Hematopoietic multipotent progenitor cell (in vitro differentiated cells): ENCODE measurements around the gene ZNF101. TPM values are rescaled to one million over a fixed set of nuclear protein-coding genes. Genes with fewer than 3 reads are reported as not detected.

Experiments
- DNase-seq, 3 donors: peaks; one replicate each; pipeline ENCODE4 v3.0.0-alpha.2; 2011 to 2015; ENCODE audit warnings: low read depth in 2 of 3, low spot score in 2 of 3
- small RNA-seq: library from RNA; depleted of rRNA; stranded (forward); fragments of <200 nt; gene quantifications from one replicate; pipeline ENCODE3, GENCODE V24; 2012
- total RNA-seq: library from RNA; depleted of rRNA; stranded (reverse); fragments of >200 nt; gene quantifications from one replicate; pipeline ENCODE4 v1.2.3, GENCODE V29; 2012

Gene ZNF101
- total RNA-seq, 1 donor = 8.3 TPM

DNA sequence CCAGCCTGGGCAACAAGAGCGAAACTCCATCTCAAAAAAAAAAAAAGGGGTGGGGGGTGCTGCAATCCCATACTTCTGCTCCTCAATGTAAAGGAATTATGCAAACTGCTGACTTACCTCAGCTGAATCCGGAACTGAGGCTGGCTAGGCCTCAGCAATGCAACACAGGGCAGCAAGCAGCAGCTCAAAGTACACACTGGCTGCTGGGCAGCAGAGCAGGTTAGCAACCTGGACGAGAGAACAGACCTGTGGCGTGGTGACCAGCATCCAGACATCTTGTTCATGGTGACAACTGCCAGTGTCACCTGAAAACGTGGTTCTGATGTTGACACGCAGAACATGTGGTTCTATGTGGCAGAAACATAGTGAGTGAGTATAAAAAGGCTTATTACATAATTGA lies 36.2 kb downstream of the ZNF101 start:
- DNase-seq = no peak

DNA sequence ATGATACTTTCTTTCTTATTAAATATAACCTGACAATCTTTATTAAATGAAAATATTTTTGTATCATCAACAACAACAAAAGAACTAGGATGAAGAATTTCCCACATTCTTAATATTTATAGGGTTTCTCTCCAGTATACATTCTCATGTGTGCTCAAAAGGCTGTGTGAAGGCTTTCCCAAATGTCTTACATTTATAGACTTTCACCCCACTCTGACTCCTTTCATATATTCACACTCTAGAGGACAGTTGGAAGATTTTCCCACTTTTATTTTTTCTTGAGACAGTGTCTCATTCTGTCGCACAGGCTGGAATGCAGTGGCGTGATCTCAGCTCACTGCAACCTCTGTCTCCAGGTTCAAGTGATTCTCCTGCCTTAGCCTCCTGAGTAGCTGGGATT lies 41.9 kb downstream of the ZNF101 start:
- DNase-seq = no peak

DNA sequence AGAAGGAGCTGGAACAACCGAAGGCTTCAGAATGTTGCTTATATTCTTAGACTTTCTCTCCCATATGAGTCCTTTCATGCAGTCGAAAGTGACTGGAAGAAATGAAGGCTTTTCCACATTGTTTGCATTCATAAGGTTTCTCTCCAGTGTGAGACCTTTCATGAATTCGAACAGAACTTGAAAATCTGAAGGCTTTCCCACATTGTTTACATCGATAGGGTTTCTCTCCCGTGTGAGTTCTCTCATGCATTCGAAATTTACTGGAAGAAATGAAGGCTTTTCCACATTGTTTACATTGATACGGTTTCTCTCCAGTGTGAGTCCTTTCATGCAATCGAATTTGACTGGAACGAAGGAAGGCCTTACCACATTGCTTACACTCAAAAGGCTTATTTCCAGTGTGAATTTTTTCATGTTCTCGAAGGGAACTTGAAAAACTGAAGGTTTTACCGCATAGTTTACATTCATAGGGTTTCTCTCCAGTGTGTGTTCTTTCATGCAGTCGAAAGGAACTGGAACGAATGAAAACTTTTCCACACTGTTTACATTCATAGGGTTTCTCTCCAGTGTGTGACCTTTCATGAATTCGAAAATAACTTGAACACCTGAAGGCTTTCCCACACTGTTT lies 42.8 kb downstream of the ZNF101 start:
- DNase-seq = no peak

DNA sequence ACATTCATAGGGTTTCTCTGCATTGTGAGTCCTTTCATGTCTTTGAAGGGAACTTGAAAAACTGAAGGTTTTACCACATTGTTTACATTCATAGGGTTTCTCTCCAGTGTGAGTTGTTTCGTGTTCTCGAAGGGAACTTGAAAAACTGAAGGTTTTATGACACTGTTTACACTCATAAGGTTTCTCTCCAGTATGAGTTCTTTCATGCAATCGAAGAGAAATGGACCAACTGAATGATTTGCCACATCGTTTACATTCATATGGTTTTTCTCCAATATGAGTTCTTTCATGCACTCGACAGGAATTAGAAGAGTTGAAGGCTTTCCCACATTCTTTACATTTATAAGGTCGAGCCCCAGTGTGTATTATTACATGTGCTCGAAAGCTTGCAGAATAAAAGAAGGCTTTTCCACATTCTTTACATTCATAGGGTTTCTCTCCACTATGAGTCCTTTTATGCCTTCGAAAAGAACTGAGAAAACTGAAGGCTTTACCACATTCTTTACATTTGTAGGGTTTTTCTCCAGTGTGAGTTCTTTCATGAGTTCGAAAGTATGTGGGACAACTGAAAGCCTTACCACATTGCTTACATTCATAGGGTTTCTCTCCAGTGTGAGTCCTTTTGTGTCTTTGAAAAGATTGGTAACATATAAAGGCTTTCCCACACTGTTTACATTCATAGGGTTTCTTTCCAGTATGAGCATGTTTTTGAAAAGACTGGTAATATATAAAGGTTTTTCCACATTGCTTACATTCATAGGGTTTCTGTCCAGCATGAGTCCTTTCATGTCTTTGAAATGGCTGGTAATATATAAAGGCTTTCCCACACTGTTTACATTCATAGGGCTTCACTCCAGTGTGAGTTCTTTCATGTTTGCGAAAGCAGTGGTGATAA lies 43.5 kb downstream of the ZNF101 start:
- DNase-seq = no peak

DNA sequence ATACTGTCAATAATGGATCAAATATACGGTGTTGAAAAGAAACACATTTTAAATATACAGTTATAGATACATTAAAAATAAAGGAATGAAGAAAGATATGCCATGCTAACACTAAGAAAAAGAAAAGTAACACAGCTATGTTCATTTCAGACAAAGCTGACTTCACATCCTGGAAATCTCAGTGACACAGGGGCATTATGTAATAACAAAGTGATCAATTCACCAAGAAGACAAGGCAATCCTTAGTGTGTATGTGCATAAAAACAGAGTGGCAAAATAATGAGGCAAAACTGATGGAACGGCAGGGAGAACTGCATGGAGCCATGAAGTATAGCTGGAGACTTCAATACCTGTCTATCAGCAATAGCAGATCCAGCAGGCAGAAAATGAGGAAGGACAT lies 51.2 kb downstream of the ZNF101 start:
- peak in 1 of 3 donors; percentile 33 for DNase-seq

DNA sequence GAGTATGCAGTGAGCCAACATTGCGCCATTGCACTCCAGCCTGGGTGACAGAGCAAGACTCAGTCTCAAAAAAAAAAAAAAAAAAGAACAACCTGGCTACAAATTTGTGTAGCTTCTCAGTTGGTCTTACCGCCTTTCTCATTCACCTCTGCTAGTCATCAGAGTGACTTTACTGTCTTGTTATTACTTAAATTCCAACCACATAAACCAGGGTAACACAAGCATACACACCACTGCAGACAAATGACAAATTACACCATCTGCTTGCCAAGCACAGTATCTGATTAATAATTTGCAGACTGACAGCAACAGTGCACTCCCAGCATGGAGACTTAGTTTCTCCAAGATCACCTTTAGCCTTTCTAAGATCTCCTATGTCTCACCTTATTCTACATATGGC lies 53.3 kb downstream of the ZNF101 start:
- DNase-seq = no peak

DNA sequence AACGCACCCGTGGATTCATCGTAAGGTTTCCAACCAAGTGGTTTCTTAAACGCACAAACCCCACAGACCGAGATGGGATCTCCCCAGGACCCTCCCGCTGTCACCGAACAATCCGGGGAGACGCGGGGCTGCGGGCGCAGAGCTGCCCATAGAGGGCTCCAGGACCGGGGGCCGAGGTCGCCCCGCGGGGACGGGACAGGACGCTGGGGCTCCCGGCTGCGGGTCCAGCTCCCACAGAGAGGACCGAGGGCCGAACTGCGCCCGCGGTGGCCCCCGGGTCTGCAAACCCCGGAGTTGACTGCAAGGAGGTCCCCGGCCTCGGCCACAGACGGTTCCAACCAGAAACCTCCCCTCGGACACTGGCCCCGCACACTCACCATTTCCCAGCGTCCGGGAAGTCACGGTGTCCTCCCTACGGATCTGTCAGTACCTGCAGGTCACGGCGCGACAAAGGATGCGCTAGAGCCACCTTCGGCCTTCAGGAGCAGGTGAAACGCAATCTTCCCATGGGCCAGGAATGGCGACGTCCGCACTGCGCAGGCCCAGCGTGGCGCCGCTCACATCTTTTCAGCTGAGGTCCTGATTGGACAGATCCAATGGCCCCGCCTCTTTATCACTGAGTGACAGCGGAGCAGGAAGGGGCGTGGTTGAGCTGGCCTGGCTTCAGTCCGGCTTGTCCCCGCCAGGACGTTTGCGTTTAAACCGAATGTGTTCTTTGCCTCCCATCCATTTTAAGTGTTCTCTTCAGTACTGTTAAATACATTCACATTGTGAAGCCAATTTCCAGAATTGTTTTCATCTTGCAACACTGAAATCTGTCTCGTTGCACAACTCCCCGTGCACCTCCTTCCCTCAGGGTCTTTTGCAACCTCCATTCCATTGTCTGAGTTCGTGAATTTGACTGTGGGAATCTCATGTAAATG lies 64.2 kb downstream of the ZNF101 start, which contains the start of gene ZNF14:
ZNF14 (minus strand) TSS at position 534 of the 923 bp plus-strand sequence; CDS start at position 380, 154 bp downstream.
- DNase-seq = peak; percentile 67 to 97 (median 92)

Small RNA genes within 50 kb of the gene (small RNA-seq; reads per million reads assigned to genes)
- gene AC011458.2 = not detected

Other genes starting within 250 kb of the ZNF101 start
- gene TSSK6, start 153.3 kb upstream of the ZNF101 start, total RNA-seq = 5.4 TPM
- 203 TPM for gene NDUFA13, start 152.6 kb upstream of the ZNF101 start, total RNA-seq
- gene YJEFN3, start 139.9 kb upstream of the ZNF101 start, total RNA-seq = 0.54 TPM
- 0.27 TPM for gene CILP2, start 130.6 kb upstream of the ZNF101 start, total RNA-seq
- gene PBX4, start 50.2 kb upstream of the ZNF101 start, total RNA-seq = 4.8 TPM
- 22.6 TPM for gene LPAR2, start 40.6 kb upstream of the ZNF101 start, total RNA-seq
- 36.9 TPM for gene GMIP, start 25.2 kb upstream of the ZNF101 start, total RNA-seq
- gene ATP13A1, start 5.2 kb upstream of the ZNF101 start, total RNA-seq = 102 TPM
- 3.0 TPM for gene ZNF14, start 64.3 kb downstream of the ZNF101 start, total RNA-seq
- 19.4 TPM for gene ZNF506, start 152.9 kb downstream of the ZNF101 start, total RNA-seq
- gene ZNF253, start 197.0 kb downstream of the ZNF101 start, total RNA-seq = 4.8 TPM
- 17.0 TPM for gene ZNF93, start 232.1 kb downstream of the ZNF101 start, total RNA-seq